Measurements from ENCODE around the gene MOB1A.

DNA sequence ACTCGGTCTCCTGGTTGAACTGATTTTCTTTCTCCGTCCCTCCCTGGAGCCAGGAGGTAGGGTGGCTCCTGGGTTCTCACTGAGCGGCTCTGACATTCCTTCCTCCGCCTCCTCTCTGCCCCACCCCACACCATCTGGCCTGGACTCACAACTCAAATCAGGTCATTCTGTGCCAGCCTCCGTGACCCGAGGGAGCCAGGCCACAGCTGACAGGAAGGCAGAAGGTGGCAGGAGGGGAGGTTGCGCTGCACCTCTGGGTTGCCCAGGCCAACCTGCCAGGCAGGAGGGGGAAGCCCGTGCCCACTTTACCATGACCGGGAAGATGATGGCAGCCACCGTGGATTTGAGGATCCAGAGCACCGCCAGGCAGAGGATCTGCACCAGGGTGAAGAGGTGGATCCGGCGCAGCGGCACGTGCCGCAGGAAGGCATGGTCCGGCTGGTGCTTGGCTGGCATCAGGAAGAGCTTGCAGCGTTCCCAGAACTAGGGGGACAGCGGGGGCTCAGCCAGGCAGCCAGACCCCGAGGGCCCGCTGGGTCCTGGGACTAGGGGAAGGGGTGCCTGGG lies 48.1 kb upstream of the MOB1A start:
- TF ChIP-seq SUZ12 (IDR thresholded peaks at IDR 0.05; ENCODE audit: extremely low read depth, insufficient read depth, insufficient read length) (no peak), YY1 (IDR thresholded peaks at IDR 0.05; ENCODE audit: insufficient read depth, insufficient read length) (no peak), ZNF274 (IDR thresholded peaks at IDR 0.05; ENCODE audit: low read depth, low read length) (no peak)

All from NT2/D1 (cell line).